GM12878 (cell line): Measurements from ENCODE around the gene TRIM16. TPM values are rescaled to one million over a fixed set of nuclear protein-coding genes. Genes with fewer than 3 reads are reported as not detected.

Experiments
- ATAC-seq: fragments of 200-7000 bp; cut with Tn5 transposase; 3 replicates; pipeline ENCODE4 v1.9.1; 2020; ENCODE audit warnings: mild to moderate bottlenecking, moderate library complexity
- BruUV-seq: library from RNA; stranded (reverse); fragments of 400-500 nt; replicated peaks from 2 replicates; lab custom pipeline; 2021; lab: Mats Ljungman, UMichigan
- CTCF ChIA-PET: fragments of 300-600 bp; sonication (Branson Sonifier 250); formaldehyde crosslinking; extraction: SDS; loops from one replicate; lab custom pipeline; 2021; ENCODE audit warnings: inconsistent platforms; lab: Yijun Ruan, JAX
- POLR2A ChIA-PET: fragments of 350-600 bp; formaldehyde crosslinking; extraction: SDS; loops from one replicate; lab custom pipeline; 2021; ENCODE audit warnings: inconsistent platforms; lab: Charles Lee
- RAD21 ChIA-PET: fragments of 300-600 bp; sonication (Branson Sonifier 250); formaldehyde crosslinking; loops from one replicate; lab custom pipeline; 2023; ENCODE audit warnings: antibody characterized with exemption; ENCODE audit not compliant: unreplicated experiment; lab: Charles Lee
- SMC1A ChIA-PET: fragments of 300-600 bp; sonication (Branson Sonifier 250); formaldehyde crosslinking; loops from one replicate; lab custom pipeline; 2023; ENCODE audit not compliant: unreplicated experiment, uncharacterized antibody; lab: Charles Lee
- DNase-seq: peaks from one replicate; pipeline ENCODE4 v3.0.0-alpha.2; 2011; ENCODE audit warnings: low read depth, low spot score
- FAIRE-seq: peaks from 3 replicates; lab custom pipeline; 2011; peaks lifted over from hg19 to GRCh38; lab: Jason Lieb, UNC
- H2AFZ ChIP-seq: 2 replicates; pipeline ENCODE4 v1.6.0; 2011; ENCODE audit warnings: low read depth, low read length, control low read depth; ENCODE audit not compliant: control insufficient read depth
- H3K27ac ChIP-seq: 2 replicates; pipeline ENCODE4 v1.5.1; 2011; ENCODE audit warnings: control low read depth; ENCODE audit not compliant: control insufficient read depth, insufficient read depth
- H3K27me3 ChIP-seq, 2 experiments: replicated peaks in 1 of 2; 2 replicates each; pipeline versions ENCODE4 v1.6.0 to v1.6.1; 2011; ENCODE audit warnings: low read length in 1 of 2; ENCODE audit not compliant: control insufficient read depth in 2 of 2, insufficient read depth in 2 of 2
- H3K36me3 ChIP-seq, 2 experiments: 2 replicates each; pipeline ENCODE4 v1.5.1; 2011; ENCODE audit warnings: low read length in 1 of 2; ENCODE audit not compliant: control insufficient read depth in 2 of 2, insufficient read depth in 2 of 2
- H3K4me1 ChIP-seq: 2 replicates; pipeline ENCODE4 v1.6.1; 2011; ENCODE audit warnings: mild to moderate bottlenecking, low read length, moderate library complexity, mixed read lengths; ENCODE audit not compliant: control insufficient read depth, insufficient read depth
- H3K4me2 ChIP-seq: 2 replicates; pipeline ENCODE4 v1.6.0; 2011; ENCODE audit warnings: control low read depth; ENCODE audit not compliant: control insufficient read depth, insufficient read depth
- H3K4me3 ChIP-seq: fragments of 200-600 bp; sonication (generic); 2 replicates; pipeline ENCODE4 v1.5.1; 2016
- H3K79me2 ChIP-seq: 2 replicates; pipeline ENCODE4 v1.6.0; 2011; ENCODE audit warnings: low read length; ENCODE audit not compliant: control insufficient read depth, insufficient read depth
- H3K9ac ChIP-seq: 2 replicates; pipeline ENCODE4 v1.8.0; 2011; ENCODE audit warnings: low read length, control low read depth, mixed read lengths; ENCODE audit not compliant: control insufficient read depth, insufficient read depth
- H3K9me3 ChIP-seq: replicated peaks from 3 replicates; pipeline ENCODE4 v1.5.1; 2011; ENCODE audit warnings: mild to moderate bottlenecking, low read length; ENCODE audit not compliant: control insufficient read depth, insufficient read depth
- H4K20me1 ChIP-seq: 2 replicates; pipeline ENCODE4 v1.6.0; 2011; ENCODE audit not compliant: control insufficient read depth, insufficient read depth
- ATF2 ChIP-seq: IDR thresholded peaks from 2 replicates; pipeline ENCODE4 v1.6.1; 2012; ENCODE audit warnings: low read length, inconsistent platforms
- BMI1 ChIP-seq: fragments of 450-650 bp; IDR thresholded peaks from 2 replicates; pipeline ENCODE4 v1.6.1; 2016; ENCODE audit warnings: mild to moderate bottlenecking, moderate library complexity, borderline replicate concordance
- JUND ChIP-seq: IDR thresholded peaks from 2 replicates; pipeline ENCODE4 v1.6.1; 2012; ENCODE audit warnings: low read depth, mild to moderate bottlenecking, low read length, improper control_type of control experiment, moderate library complexity
- MXI1 ChIP-seq: fragments of 150-350 bp; IDR thresholded peaks from 2 replicates; pipeline ENCODE4 v1.6.1; 2011; ENCODE audit warnings: low read depth, mild to moderate bottlenecking, inconsistent platforms, low read length, improper control_type of control experiment
- RELA ChIP-seq: fragments of 450-650 bp; IDR thresholded peaks from 2 replicates; pipeline ENCODE4 v1.8.0; 2014; ENCODE audit warnings: borderline replicate concordance; ENCODE audit not compliant: partially characterized antibody
- SUPT20H ChIP-seq: IDR thresholded peaks from 2 replicates; pipeline ENCODE4 v1.6.1; 2011; ENCODE audit warnings: low read depth, mild to moderate bottlenecking, low read length, moderate library complexity, borderline replicate concordance; ENCODE audit not compliant: control insufficient read depth
- ZNF207 ChIP-seq: fragments of 450-650 bp; IDR thresholded peaks from 2 replicates; pipeline ENCODE4 v1.6.1; 2014; ENCODE audit warnings: antibody characterized with exemption, mild to moderate bottlenecking, borderline replicate concordance
- ZNF384 ChIP-seq: IDR thresholded peaks from 2 replicates; pipeline ENCODE4 v1.6.1; 2012; ENCODE audit warnings: low read depth, mild to moderate bottlenecking, low read length, improper control_type of control experiment, borderline replicate concordance
- WGBS: methylation state at CpG from one replicate; pipeline ENCODE4 v1.1.6; 2016; ENCODE audit warnings: low lambda C conversion rate; ENCODE audit not compliant: insufficient replicate concordance, insufficient coverage; ENCODE audit errors: missing lambda C conversion rate; 5-methylcytosine and 5-hydroxymethylcytosine counted together
- in situ Hi-C: fragments of 300-500 bp; cut with MboI; formaldehyde crosslinking; loops from 9 replicates; pipeline ENCODE4 v1.14.3; 2018; ENCODE audit warnings: mixed read lengths
- intact Hi-C: fragments of 100-400 bp; cut with micrococcal nuclease; formaldehyde crosslinking; loops from one replicate; pipeline ENCODE4 v1.14.2; 2022; ENCODE audit not compliant: unreplicated experiment
- polyA plus RNA-seq, 11 experiments: library from polyadenylated mRNA; depleted of rRNA in 4 of 11; unstranded in 6 of 11; stranded (reverse) in 5 of 11; fragments of >200 nt; fragmentation: Nextera tagmentation in 4 of 11; fragmentation: Illumina TruSeq in 1 of 11; extraction: Ambion mirVana in 4 of 11; extraction: Trizol in 1 of 11; gene quantifications; 1 replicate in 1 of 11; 2 replicates in 10 of 11; pipeline versions ENCODE4 v1.2.1 to v1.2.3, GENCODE V29; 2011 to 2016; ENCODE audit warnings: inconsistent platforms in 2 of 11, missing spikeins in 2 of 11, low read depth in 1 of 11
- total RNA-seq, 4 experiments: library from RNA; depleted of rRNA in 3 of 4; stranded (reverse); fragments of >200 nt in 3 of 4; fragmentation: Illumina TruSeq in 1 of 4; extraction: Trizol in 1 of 4; gene quantifications; 2 replicates each; pipeline versions ENCODE4 v1.2.1 to v1.2.3, GENCODE V29; 2013 to 2021

TRIM16 gene
- total and polyA plus RNA-seq, 10 of the 15 experiments (the other 5 are each of a cell fraction or from before 2014, with no cell fraction given): 2.6 to 11.9 (median 9.9) TPM

DNA sequence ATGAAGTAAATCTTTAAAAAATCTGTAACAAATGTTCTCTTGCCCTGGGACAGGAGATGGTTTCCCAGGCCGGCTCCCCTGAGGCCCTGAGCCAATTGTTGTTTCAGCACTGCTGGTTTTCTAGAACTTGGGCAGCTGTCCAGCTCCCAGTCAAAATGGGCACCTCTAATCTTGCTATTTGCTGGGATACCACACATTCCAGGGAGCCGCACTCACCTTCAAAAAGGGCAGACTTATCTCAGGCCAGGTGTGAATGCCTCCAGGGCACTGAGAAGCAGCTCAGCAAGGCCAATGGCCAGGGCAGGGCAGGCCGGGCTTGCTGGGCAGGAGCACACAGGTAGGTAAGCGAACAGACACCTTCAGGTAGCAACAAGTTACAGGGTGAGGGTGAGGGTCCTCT, 24.4 kb downstream of the TRIM16 start:
- intact Hi-C loops (no loop called here), in situ Hi-C loops (no loop called here)
- no peaks in the 10 kb centered on the region for H3K9me3 ChIP-seq
- ChIA-PET POLR2A (no interaction called here), CTCF (no interaction called here), RAD21 (no interaction called here), SMC1A (no interaction called here)
- DNase-seq (no peak), FAIRE-seq (no peak), ATAC-seq (no peak)
- H3K36me3 ChIP-seq: peaks cover 3% of the 10 kb centered on the region in 2 experiments; a peak in 3 of 4 replicates
- no peak overlapping the region for H2AFZ ChIP-seq
- TF ChIP-seq SUPT20H: no peak
- TF ChIP-seq ATF2: no peak
- no peak for TF ChIP-seq ZNF207
- no peak for TF ChIP-seq ZNF384
- TF ChIP-seq BMI1: no peak
- TF ChIP-seq JUND: no peak
- TF ChIP-seq RELA: no peak
- TF ChIP-seq MXI1: no peak
- no peak overlapping the region for H3K9ac ChIP-seq
- no peaks in the 10 kb centered on the region for H4K20me1 ChIP-seq
- H3K79me2 ChIP-seq: no peaks in the 10 kb centered on the region
- BruUV-seq: no TSS peak
- WGBS: 98% methylated on average over 4 of the region's 4 CpGs
- H3K4me2 ChIP-seq: no peak overlapping the region
- peaks cover 7% of the 10 kb centered on the region for H3K4me1 ChIP-seq
- H3K27ac ChIP-seq: no peak overlapping the region
- H3K4me3 ChIP-seq: no peak overlapping the region
- H3K27me3 ChIP-seq: no peaks in the 10 kb centered on the region
